Mucosa of stomach (tissue), 1 donor: Measurements from ENCODE around the gene GPR83.
"Not testable (repeated sequence)": the region's sequence is repeated elsewhere in the genome, so short reads cannot be mapped to it uniquely, and the experiment has no call there.

Source experiments
- H3K27me3 ChIP-seq: one replicate; pipeline ENCODE4 v1.7.0; 2013; ENCODE audit warnings: mild to moderate bottlenecking, low read length; ENCODE audit not compliant: control insufficient read depth, insufficient read depth
- H3K36me3 ChIP-seq: one replicate; pipeline ENCODE4 v1.7.0; 2013; ENCODE audit warnings: low read length; ENCODE audit not compliant: control insufficient read depth, insufficient read depth
- H3K4me1 ChIP-seq: one replicate; pipeline ENCODE4 v1.7.0; 2013; ENCODE audit warnings: mild to moderate bottlenecking, low read length; ENCODE audit not compliant: control insufficient read depth, insufficient read depth
- H3K4me3 ChIP-seq: one replicate; pipeline ENCODE4 v1.7.0; 2013; ENCODE audit warnings: low read length
- H3K9ac ChIP-seq: one replicate; pipeline ENCODE4 v1.7.0; 2013; ENCODE audit warnings: mild to moderate bottlenecking, low read length, moderate library complexity
- H3K9me3 ChIP-seq: one replicate; pipeline ENCODE4 v1.7.0; 2013; ENCODE audit warnings: mild to moderate bottlenecking, low read length, moderate library complexity; ENCODE audit not compliant: control insufficient read depth
- donor health status: Pancreatic carcinoma.

Gene GPR83

GRCh38 chr11:94346311-94346710, 54.9 kb downstream of the GPR83 start:
- H3K4me3 ChIP-seq, H3K9ac ChIP-seq, H3K36me3 ChIP-seq, H3K4me1 ChIP-seq, H3K27me3 ChIP-seq, H3K9me3 ChIP-seq: not testable (repeated sequence)

- H3K9ac ChIP-seq, result no peak overlapping the region
- no peaks in the 10 kb centered on the region for H3K4me1 ChIP-seq
- no peak overlapping the region for H3K4me3 ChIP-seq
- H3K27me3 ChIP-seq, result no peaks in the 10 kb centered on the region
- H3K9me3 ChIP-seq, result no peaks in the 10 kb centered on the region
- no peaks in the 10 kb centered on the region for H3K36me3 ChIP-seq
Observed at GRCh38 chr11:94343495-94343894, 57.7 kb downstream of the GPR83 start.

- Histone ChIP-seq H3K4me3 (no peak overlapping the region), H3K27me3 (no peaks in the 10 kb centered on the region), H3K4me1 (no peaks in the 10 kb centered on the region), H3K9ac (no peak overlapping the region), H3K36me3 (no peaks in the 10 kb centered on the region), H3K9me3 (no peaks in the 10 kb centered on the region)
Observed at GRCh38 chr11:94342250-94342649, 59.0 kb downstream of the GPR83 start.

GRCh38 chr11:94338651-94339050, 62.6 kb downstream of the GPR83 start:
- H3K27me3 ChIP-seq, result no peaks in the 10 kb centered on the region
- H3K9ac ChIP-seq, result no peak overlapping the region
- H3K9me3 ChIP-seq, result no peaks in the 10 kb centered on the region
- H3K4me3 ChIP-seq, result no peak overlapping the region
- no peaks in the 10 kb centered on the region for H3K36me3 ChIP-seq
- no peaks in the 10 kb centered on the region for H3K4me1 ChIP-seq

GRCh38 chr11:94336033-94336432, 65.2 kb downstream of the GPR83 start:
- no peaks in the 10 kb centered on the region for H3K9me3 ChIP-seq
- H3K27me3 ChIP-seq, result no peaks in the 10 kb centered on the region
- H3K36me3 ChIP-seq, result no peaks in the 10 kb centered on the region
- H3K9ac ChIP-seq, result no peak overlapping the region
- H3K4me1 ChIP-seq, result no peaks in the 10 kb centered on the region
- H3K4me3 ChIP-seq, result no peak overlapping the region

GRCh38 chr11:94332814-94333213, 68.4 kb downstream of the GPR83 start:
- Histone ChIP-seq H3K36me3 (no peaks in the 10 kb centered on the region), H3K27me3 (no peaks in the 10 kb centered on the region), H3K9me3 (no peaks in the 10 kb centered on the region), H3K4me1 (no peaks in the 10 kb centered on the region), H3K9ac (no peak overlapping the region), H3K4me3 (no peak overlapping the region)

- no peaks in the 10 kb centered on the region for H3K36me3 ChIP-seq
- no peaks in the 10 kb centered on the region for H3K4me1 ChIP-seq
- H3K9ac ChIP-seq, result no peak overlapping the region
- H3K9me3 ChIP-seq, result no peaks in the 10 kb centered on the region
- H3K27me3 ChIP-seq, result no peaks in the 10 kb centered on the region
- no peak overlapping the region for H3K4me3 ChIP-seq
Observed at GRCh38 chr11:94330789-94331188, 70.4 kb downstream of the GPR83 start.

GRCh38 chr11:94329501-94329900, 71.7 kb downstream of the GPR83 start:
- Histone ChIP-seq H3K9ac (no peak overlapping the region), H3K9me3 (no peaks in the 10 kb centered on the region), H3K36me3 (no peaks in the 10 kb centered on the region), H3K27me3 (no peaks in the 10 kb centered on the region), H3K4me3 (no peak overlapping the region), H3K4me1 (no peaks in the 10 kb centered on the region)

- Histone ChIP-seq H3K27me3 (no peaks in the 10 kb centered on the region), H3K4me1 (no peaks in the 10 kb centered on the region), H3K4me3 (no peak overlapping the region), H3K9me3 (no peaks in the 10 kb centered on the region), H3K36me3 (no peaks in the 10 kb centered on the region), H3K9ac (no peak overlapping the region)
Observed at GRCh38 chr11:94328587-94329080, 72.6 kb downstream of the GPR83 start.
